Measurements from ENCODE around the gene GM2A.

GM2A gene

DNA sequence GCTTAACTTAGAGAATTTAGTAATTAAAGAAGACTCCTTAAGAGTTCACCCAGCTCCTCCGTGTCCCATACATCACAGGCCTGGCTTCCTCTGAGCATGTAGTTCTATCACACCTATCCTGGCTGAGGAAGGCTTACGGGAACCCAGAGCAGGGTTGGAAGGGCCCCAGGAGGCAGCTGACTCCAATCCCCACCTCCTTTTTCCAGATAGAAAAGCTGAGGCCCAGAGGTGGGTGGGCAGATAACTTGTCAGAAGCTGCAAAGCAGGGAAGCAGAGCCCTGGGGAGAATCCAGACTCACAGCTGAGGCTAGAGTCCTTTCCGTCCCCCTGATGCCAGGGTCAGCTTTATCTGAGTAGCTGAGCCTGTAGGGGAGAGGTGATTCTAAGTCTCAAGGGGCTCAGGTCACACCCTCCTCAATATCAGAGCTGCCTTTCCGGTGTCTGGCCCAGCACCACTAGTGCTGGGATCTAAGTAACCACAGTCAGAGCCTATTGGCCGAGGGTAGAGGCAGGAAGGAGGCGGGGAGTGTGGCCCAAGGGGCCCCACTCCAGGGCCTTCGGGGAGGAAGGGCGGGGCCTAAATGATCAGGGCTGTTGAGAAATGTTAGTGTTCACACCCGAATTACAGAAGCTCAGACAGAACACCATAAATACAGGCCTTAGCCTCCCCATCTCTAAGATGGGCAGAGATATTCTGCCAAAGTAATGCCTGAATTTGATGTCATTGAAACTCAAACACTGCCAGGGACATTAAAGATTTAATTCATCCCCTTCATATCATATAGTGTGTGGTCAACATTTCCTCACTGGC, 39.0 kb upstream of the GM2A start:
- Histone ChIP-seq H3K9me3 (no peaks in the 10 kb centered on the region), H3K4me1 (no peaks in the 10 kb centered on the region), H3K4me3 (ENCODE audit: low read depth, low read length) (no peak overlapping the region), H3K36me3 (no peaks in the 10 kb centered on the region), H3K27me3 (no peaks in the 10 kb centered on the region)
- TF ChIP-seq, protein P1, sequence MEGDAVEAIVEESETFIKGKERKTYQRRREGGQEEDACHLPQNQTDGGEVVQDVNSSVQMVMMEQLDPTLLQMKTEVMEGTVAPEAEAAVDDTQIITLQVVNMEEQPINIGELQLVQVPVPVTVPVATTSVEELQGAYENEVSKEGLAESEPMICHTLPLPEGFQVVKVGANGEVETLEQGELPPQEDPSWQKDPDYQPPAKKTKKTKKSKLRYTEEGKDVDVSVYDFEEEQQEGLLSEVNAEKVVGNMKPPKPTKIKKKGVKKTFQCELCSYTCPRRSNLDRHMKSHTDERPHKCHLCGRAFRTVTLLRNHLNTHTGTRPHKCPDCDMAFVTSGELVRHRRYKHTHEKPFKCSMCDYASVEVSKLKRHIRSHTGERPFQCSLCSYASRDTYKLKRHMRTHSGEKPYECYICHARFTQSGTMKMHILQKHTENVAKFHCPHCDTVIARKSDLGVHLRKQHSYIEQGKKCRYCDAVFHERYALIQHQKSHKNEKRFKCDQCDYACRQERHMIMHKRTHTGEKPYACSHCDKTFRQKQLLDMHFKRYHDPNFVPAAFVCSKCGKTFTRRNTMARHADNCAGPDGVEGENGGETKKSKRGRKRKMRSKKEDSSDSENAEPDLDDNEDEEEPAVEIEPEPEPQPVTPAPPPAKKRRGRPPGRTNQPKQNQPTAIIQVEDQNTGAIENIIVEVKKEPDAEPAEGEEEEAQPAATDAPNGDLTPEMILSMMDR (IDR thresholded peaks at IDR 0.05; ENCODE audit: low read depth, low read length) = no peak
- DNase-seq = no peak

DNA sequence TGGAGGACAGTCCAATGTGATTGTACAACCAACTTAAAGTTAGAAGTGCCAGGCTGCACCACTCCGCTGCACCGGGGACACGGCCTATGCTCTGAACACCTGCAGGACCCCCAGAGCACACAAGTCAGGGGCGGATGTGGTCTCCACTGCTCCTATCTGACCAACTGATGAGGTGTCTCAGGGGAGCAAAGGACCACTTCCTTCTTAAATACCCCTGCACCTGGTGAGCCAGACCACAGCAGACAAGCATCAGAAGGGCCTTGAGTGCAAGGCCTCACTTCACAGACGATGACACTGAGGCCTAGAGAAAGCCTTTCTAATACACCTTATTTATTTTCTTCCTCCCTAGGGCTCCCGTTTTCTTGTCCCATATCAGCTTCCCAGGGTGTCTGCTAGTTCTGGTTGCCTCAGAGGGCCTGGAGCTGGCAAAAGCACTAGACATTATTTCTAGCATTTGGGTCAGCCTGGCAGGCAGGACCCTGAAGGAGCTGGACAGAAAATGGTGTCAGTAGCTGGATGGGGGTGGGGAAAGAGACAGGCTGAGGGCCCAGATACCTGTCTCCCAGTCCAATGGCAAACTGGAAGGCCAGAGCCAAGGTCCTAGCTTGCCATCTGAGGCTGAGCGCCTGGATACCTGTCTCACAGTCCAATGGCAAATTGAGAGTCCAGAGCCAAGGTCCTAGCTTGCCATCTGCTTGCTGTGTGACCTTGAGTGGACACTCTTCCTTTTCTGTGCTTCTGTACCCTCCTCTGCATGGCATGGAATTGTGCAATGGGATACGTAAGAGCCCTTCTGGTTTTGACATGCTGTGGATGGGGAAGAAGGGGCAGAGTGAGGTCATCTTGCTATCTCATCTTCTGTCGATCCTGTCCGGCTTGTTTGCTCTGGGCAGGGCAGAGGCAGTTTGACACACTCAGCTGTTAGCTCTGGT, 38.1 kb upstream of the GM2A start:
- H3K27me3 ChIP-seq = no peaks in the 10 kb centered on the region
- no peak for DNase-seq
- H3K36me3 ChIP-seq = no peaks in the 10 kb centered on the region
- no peaks in the 10 kb centered on the region for H3K4me1 ChIP-seq
- no peak overlapping the region for H3K4me3 ChIP-seq (ENCODE audit: low read depth, low read length)
- TF ChIP-seq, protein P1 (IDR thresholded peaks at IDR 0.05; ENCODE audit: low read depth, low read length) = no peak
- H3K9me3 ChIP-seq = no peaks in the 10 kb centered on the region

DNA sequence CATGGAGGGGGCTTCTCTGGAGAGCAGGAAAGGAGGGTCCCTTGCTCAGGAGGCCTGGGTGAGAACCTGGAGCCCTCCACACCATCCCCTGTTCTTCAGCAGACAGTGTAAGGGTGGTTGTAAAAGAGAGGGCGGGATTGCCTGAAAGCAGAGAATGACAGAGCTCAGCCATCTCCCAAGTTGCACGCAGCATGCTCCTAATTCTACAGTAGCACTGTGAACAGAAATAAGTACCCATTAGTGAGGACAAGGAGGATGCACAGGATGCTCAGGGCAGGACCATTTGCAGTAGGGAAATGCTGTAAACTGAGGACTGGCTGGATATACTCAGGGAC, 37.5 kb upstream of the GM2A start:
- no peak overlapping the region for H3K4me3 ChIP-seq (ENCODE audit: low read depth, low read length)
- H3K27me3 ChIP-seq = no peaks in the 10 kb centered on the region
- DNase-seq = no peak
- TF ChIP-seq, protein P1 (IDR thresholded peaks at IDR 0.05; ENCODE audit: low read depth, low read length) = no peak
- H3K4me1 ChIP-seq = no peaks in the 10 kb centered on the region
- H3K9me3 ChIP-seq = no peaks in the 10 kb centered on the region
- no peaks in the 10 kb centered on the region for H3K36me3 ChIP-seq

GRCh38 chr5:151216781-151217180, 36.2 kb upstream of the GM2A start:
- Histone ChIP-seq H3K4me3 (ENCODE audit: low read depth, low read length) (no peak overlapping the region), H3K4me1 (no peaks in the 10 kb centered on the region)

DNA sequence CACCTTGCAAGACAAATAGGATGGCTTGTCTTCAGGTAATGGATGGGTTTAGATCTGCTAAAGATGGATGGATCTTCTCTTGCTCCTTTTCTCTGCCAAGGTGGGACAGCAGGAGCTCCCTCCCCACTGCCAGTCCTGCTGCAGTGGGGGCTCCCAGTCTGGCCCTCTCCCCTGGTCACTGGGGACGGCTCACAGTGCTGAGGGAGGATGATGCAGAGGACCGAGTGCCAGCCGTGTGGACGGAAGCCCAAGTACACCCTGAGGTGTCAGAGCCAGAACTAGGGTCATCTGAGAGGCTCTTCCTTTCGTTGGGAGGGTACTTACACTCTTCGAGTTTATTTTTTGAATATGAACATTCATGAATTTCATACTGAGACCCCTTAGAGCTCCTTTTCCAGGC, 34.8 kb upstream of the GM2A start:
- Histone ChIP-seq H3K4me1 (no peaks in the 10 kb centered on the region), H3K27me3 (no peaks in the 10 kb centered on the region; the same call in 1 of the 2 replicates), H3K4me3 (ENCODE audit: low read depth, low read length) (no peak overlapping the region), H3K36me3 (no peaks in the 10 kb centered on the region), H3K9me3 (no peaks in the 10 kb centered on the region)
- DNase-seq = no peak
- TF ChIP-seq, protein P1 (IDR thresholded peaks at IDR 0.05; ENCODE audit: low read depth, low read length) = no peak

More at GRCh38 chr5:151216781-151217180, 36.2 kb upstream of the GM2A start:
- Histone ChIP-seq H3K9me3 (no peaks in the 10 kb centered on the region), H3K27me3 (no peaks in the 10 kb centered on the region), H3K36me3 (no peaks in the 10 kb centered on the region)
- no peak for DNase-seq
- TF ChIP-seq, protein P1 (IDR thresholded peaks at IDR 0.05; ENCODE audit: low read depth, low read length) = no peak
